GM18519 (cell line): ENCODE measurements around the gene POLR3GL.

Experiments used
- ATAC-seq: cut with Tn5 transposase; IDR thresholded peaks from one replicate; pipeline ENCODE4 v1.9.1; 2021; ENCODE audit warnings: mild to moderate bottlenecking, moderate library complexity; ENCODE audit not compliant: unreplicated experiment, low FRiP score

POLR3GL gene

GRCh38 chr1:145967288-145967687, 2.8 kb downstream of the POLR3GL start:
- ATAC-seq: no peak

- no peak for ATAC-seq
Measured at GRCh38 chr1:145972580-145972979, 8.1 kb downstream of the POLR3GL start.

GRCh38 chr1:145974721-145975120, 10.2 kb downstream of the POLR3GL start:
- ATAC-seq: no peak

GRCh38 chr1:145975216-145975615, 10.7 kb downstream of the POLR3GL start:
- ATAC-seq: no peak

GRCh38 chr1:145977016-145977415, 12.5 kb downstream of the POLR3GL start:
- ATAC-seq: no peak

GRCh38 chr1:145977486-145978470, 13.3 kb downstream of the POLR3GL start:
- ATAC-seq: no peak

GRCh38 chr1:145978471-145978853, 14.0 kb downstream of the POLR3GL start:
- ATAC-seq: no peak

GRCh38 chr1:145978854-145979745, 14.6 kb downstream of the POLR3GL start:
- ATAC-seq: peak; percentile 71

GRCh38 chr1:145979746-145980456, 15.4 kb downstream of the POLR3GL start:
- ATAC-seq: peak; percentile 1

- no peak for ATAC-seq
Measured at GRCh38 chr1:145980457-145980994, 16.0 kb downstream of the POLR3GL start.

GRCh38 chr1:145982010-145982723, 17.7 kb downstream of the POLR3GL start:
- no peak for ATAC-seq

GRCh38 chr1:145983206-145983675, 18.8 kb downstream of the POLR3GL start:
- ATAC-seq: no peak

GRCh38 chr1:145983960-145984830, 19.7 kb downstream of the POLR3GL start:
- no peak for ATAC-seq

- ATAC-seq: no peak
Measured at GRCh38 chr1:145985129-145985501, 20.6 kb downstream of the POLR3GL start.

GRCh38 chr1:145985502-145986439, 21.3 kb downstream of the POLR3GL start:
- no peak for ATAC-seq

- ATAC-seq: no peak
Measured at GRCh38 chr1:145986551-145986950, 22.1 kb downstream of the POLR3GL start.

GRCh38 chr1:145987926-145988325, 23.4 kb downstream of the POLR3GL start:
- no peak for ATAC-seq

GRCh38 chr1:145988773-145989172, 24.3 kb downstream of the POLR3GL start:
- no peak for ATAC-seq
